ENCODE data around the gene HIPK2. TPM values are rescaled to one million over a fixed set of nuclear protein-coding genes. Genes with fewer than 3 reads are reported as not detected.

The HIPK2 gene
- total RNA-seq, 3 donors from 2014 or later (not counting 1 experiment from before 2014, with no cell fraction given), result 127 to 145 (median 144) TPM

GRCh38 chr7:139769066-139769465 lies 8.7 kb downstream of the HIPK2 start:
- Histone ChIP-seq H3K27me3 (ENCODE audit: control insufficient read depth, insufficient read depth, low read length) (no peaks in the 10 kb centered on the region), H3K9me3 (ENCODE audit: control insufficient read depth, insufficient read depth, low read length) (no peaks in the 10 kb centered on the region), H3K4me3 (ENCODE audit: low read length) (no peak overlapping the region), H3K36me3 (ENCODE audit: control insufficient read depth, insufficient read depth, low read length) (peaks cover 3% of the 10 kb centered on the region), H3K27ac (ENCODE audit: low read length) (peak overlapping the region; percentile 82), H3K4me1 (ENCODE audit: control insufficient read depth, insufficient read depth, low read length) (peaks cover 33% of the 10 kb centered on the region)
- intact Hi-C loops (cut with micrococcal nuclease), result loop anchor here (5.0 kb wide), 1 partner anchor 42 kb away; no protein-coding TSS in a partner anchor
- ATAC-seq, result no peak
- WGBS (ENCODE audit: insufficient coverage), result 95% methylated on average over 10 of the region's 10 CpGs
- Mint-ChIP-seq H3K27ac (peak overlapping the region; percentile 89 to 96), H3K9me3 (no peaks in the 10 kb centered on the region), H3K4me3 (peak overlapping the region; percentile 74), H3K27me3 (ENCODE audit: low read depth in 2 of 2) (no peaks in the 10 kb centered on the region), H3K36me3 (no peaks in the 10 kb centered on the region), H3K4me1 (peaks cover 83 to 88% of the 10 kb centered on the region in 2 donors)
- TF ChIP-seq CTCF (IDR thresholded peaks at IDR 0.05), result no peak
- no peak for DNase-seq

GRCh38 chr7:139768249-139768824 lies 9.5 kb downstream of the HIPK2 start:
- Histone ChIP-seq H3K9me3 (ENCODE audit: control insufficient read depth, insufficient read depth, low read length) (no peaks in the 10 kb centered on the region), H3K36me3 (ENCODE audit: control insufficient read depth, insufficient read depth, low read length) (peaks cover 3% of the 10 kb centered on the region), H3K4me1 (ENCODE audit: control insufficient read depth, insufficient read depth, low read length) (peaks cover 29% of the 10 kb centered on the region), H3K4me3 (ENCODE audit: low read length) (no peak overlapping the region), H3K27me3 (ENCODE audit: control insufficient read depth, insufficient read depth, low read length) (no peaks in the 10 kb centered on the region), H3K27ac (ENCODE audit: low read length) (peak overlapping the region; percentile 82)
- Mint-ChIP-seq H3K9me3 (no peaks in the 10 kb centered on the region), H3K27ac (peak overlapping the region; percentile 89 to 96), H3K27me3 (ENCODE audit: low read depth in 2 of 2) (no peaks in the 10 kb centered on the region), H3K4me1 (peaks cover 83 to 88% of the 10 kb centered on the region in 2 donors), H3K4me3 (peak overlapping the region; percentile 68), H3K36me3 (no peaks in the 10 kb centered on the region)
- intact Hi-C loops (cut with micrococcal nuclease), result loop anchor here (5.0 kb wide), 1 partner anchor 41 kb away; no protein-coding TSS in a partner anchor
- TF ChIP-seq CTCF (IDR thresholded peaks at IDR 0.05), result no peak
- 34% methylated on average over 4 of the region's 4 CpGs for WGBS (ENCODE audit: insufficient coverage)
- ATAC-seq, result peak; percentile 57 to 59 (median 58)
- DNase-seq, result peak in 1 of 2 donors; percentile 31

- H3K27me3 Mint-ChIP-seq (ENCODE audit: low read depth in 2 of 2), result no peaks in the 10 kb centered on the region
- intact Hi-C loops (cut with micrococcal nuclease), result loop anchor here (5.0 kb wide), 1 partner anchor 40 kb away; no protein-coding TSS in a partner anchor
- peaks cover 82 to 87% of the 10 kb centered on the region in 2 donors for H3K4me1 Mint-ChIP-seq
- Histone ChIP-seq H3K27me3 (ENCODE audit: control insufficient read depth, insufficient read depth, low read length) (no peaks in the 10 kb centered on the region), H3K4me3 (ENCODE audit: low read length) (no peak overlapping the region), H3K4me1 (ENCODE audit: control insufficient read depth, insufficient read depth, low read length) (peaks cover 29% of the 10 kb centered on the region), H3K36me3 (ENCODE audit: control insufficient read depth, insufficient read depth, low read length) (peaks cover 3% of the 10 kb centered on the region), H3K27ac (ENCODE audit: low read length) (peak overlapping the region; percentile 82), H3K9me3 (ENCODE audit: control insufficient read depth, insufficient read depth, low read length) (no peaks in the 10 kb centered on the region)
- no peaks in the 10 kb centered on the region for H3K9me3 Mint-ChIP-seq
- peak overlapping the region; percentile 68 for H3K4me3 Mint-ChIP-seq
- ATAC-seq (peak; percentile 42 to 69 (median 66)), DNase-seq (peak in 1 of 2 donors; percentile 63)
- H3K36me3 Mint-ChIP-seq, result no peaks in the 10 kb centered on the region
- TF ChIP-seq CTCF (IDR thresholded peaks at IDR 0.05), result no peak
- peak overlapping the region; percentile 89 to 96 for H3K27ac Mint-ChIP-seq
Observed at GRCh38 chr7:139767561-139767982, 10.2 kb downstream of the HIPK2 start.

All from natural killer cell (primary cell).